PC-3 (cell line): ENCODE measurements around the gene SYT6.

ENCODE experiments used
- CTCF ChIP-seq: fragments of 300-600 bp; sonication (generic); conservative IDR thresholded peaks from 2 replicates; pipeline ENCODE4 v1.5.1; 2017; ENCODE audit warnings: antibody characterized with exemption, low read depth, mild to moderate bottlenecking, low read length
- EZH2 ChIP-seq: fragments of 300-600 bp; sonication (generic); IDR thresholded peaks from one replicate; pipeline ENCODE4 v1.6.1; 2017; ENCODE audit warnings: antibody characterized with exemption, mild to moderate bottlenecking, low read length; ENCODE audit not compliant: unreplicated experiment

- TF ChIP-seq EZH2 (peak; percentile 58), CTCF (no peak)
Observed at GRCh38 chr1:114152508-114153260, 985 bp downstream of the SYT6 start.
